Panc1 (cell line): Measurements from ENCODE around the gene ELFN1.

Source experiments
- CTCF ChIP-seq: fragments of 450-650 bp; IDR thresholded peaks from 2 replicates; pipeline ENCODE4 v1.5.1; 2017; ENCODE audit warnings: mild to moderate bottlenecking
- POLR2AphosphoS5 ChIP-seq: IDR thresholded peaks from 2 replicates; pipeline ENCODE4 v1.6.1; 2012; ENCODE audit warnings: mild to moderate bottlenecking, low read depth, low read length, moderate library complexity
- REST ChIP-seq, 2 experiments: IDR thresholded peaks; 2 replicates each; pipeline ENCODE4 v1.6.1; 2011 to 2012; ENCODE audit warnings: low read depth in 2 of 2, control low read depth in 1 of 2, low read length in 1 of 2, mild to moderate bottlenecking in 1 of 2, moderate library complexity in 1 of 2; ENCODE audit not compliant: insufficient read depth in 1 of 2

GRCh38 chr7:1729183-1729582 is 59.1 kb downstream of the ELFN1 start:
- TF ChIP-seq POLR2AphosphoS5, result no peak
- no peak for TF ChIP-seq CTCF
- no peak for TF ChIP-seq REST (IDR thresholded peaks at IDR 0.05; ENCODE audit: insufficient read depth in 1 of 2, low read depth in 2 of 2, low read length in 1 of 2)
